Measurements from ENCODE around the gene CDK19. TPM values are rescaled to one million over a fixed set of nuclear protein-coding genes. Genes with fewer than 3 reads are reported as not detected.

The CDK19 gene
- total RNA-seq, 2 donors from 2014 or later, result 17.1 to 17.7 TPM

DNA sequence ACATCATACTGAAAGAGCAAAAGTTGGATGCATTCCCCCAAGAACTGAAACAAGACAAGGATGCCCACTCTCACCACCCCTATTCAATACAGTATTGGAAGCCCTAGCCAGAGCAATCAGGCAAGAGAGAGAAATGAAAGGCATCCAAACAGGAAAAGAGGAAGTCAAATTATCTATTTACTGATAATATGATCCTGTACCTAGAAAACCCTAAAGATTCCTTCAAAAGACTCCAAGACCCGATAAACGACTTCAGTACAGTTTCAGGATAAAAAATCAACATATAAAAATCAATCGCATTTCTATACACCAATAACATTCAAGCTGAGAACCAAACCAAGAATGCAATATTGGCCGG lies 14.5 kb downstream of the CDK19 start:
- Mint-ChIP-seq H3K4me3 (no peak overlapping the region), H3K27ac (peak overlapping the region; percentile 4), H3K36me3 (ENCODE audit: low read depth) (peaks cover 2% of the 10 kb centered on the region), H3K4me1 (peaks cover 18% of the 10 kb centered on the region), H3K27me3 (no peaks in the 10 kb centered on the region)
- no peak for ATAC-seq
- H3K9me3 ChIP-seq (ENCODE audit: control insufficient read depth, low read length, poor library complexity, severe bottlenecking), result no peaks in the 10 kb centered on the region
- DNase-seq, result no peak

DNA sequence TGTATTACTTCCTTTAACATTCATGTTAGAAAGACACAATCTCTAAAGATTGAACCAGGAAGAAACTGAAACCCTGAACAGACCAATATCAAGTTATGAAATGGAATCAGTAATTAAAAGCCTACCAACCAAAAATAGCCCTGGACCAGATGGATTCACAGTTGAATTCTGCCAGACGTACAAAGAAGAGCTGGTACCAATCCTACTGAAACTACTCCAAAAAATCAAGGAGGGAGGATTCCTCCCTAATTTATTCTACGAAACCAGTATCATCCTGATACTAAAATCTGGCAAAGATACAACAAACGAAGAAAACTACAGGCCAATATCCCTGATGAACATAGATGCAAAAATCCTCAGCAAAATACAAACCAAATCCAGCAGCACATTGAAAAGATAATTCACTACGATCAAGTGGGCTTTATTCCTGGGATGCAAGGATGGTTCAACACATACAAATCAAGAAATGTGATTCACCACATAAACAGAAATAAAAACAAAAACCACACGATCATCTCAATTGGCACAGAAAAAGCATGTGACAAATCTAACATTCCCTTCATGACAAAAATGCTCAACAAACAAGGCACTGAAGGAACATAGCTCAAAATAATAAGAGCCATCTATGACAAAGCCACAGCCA lies 15.0 kb downstream of the CDK19 start:
- Mint-ChIP-seq H3K27ac (peak overlapping the region; percentile 4), H3K36me3 (ENCODE audit: low read depth) (peaks cover 2% of the 10 kb centered on the region), H3K4me1 (peaks cover 18% of the 10 kb centered on the region), H3K4me3 (no peak overlapping the region), H3K27me3 (no peaks in the 10 kb centered on the region)
- DNase-seq, result no peak
- no peak for ATAC-seq
- no peaks in the 10 kb centered on the region for H3K9me3 ChIP-seq (ENCODE audit: control insufficient read depth, low read length, poor library complexity, severe bottlenecking)

DNA sequence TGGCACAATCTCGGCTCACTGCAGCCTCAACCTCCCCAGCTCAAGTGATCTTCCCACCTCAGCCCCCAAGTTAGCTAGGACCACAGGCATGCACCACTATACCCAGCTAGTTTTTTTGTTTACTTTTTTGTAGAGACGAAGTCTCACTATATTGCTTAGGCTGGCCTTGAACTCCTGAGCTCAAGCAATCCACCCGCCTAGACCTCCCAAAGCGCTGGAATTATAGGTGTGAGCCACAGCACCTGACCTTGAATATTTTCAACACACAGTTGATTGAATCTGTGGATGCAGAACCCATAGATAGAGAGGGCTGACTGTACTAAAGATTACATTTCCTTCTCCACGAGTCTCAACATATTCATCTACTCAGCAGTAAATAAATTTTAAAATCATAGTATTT lies 15.6 kb downstream of the CDK19 start:
- peaks cover 15% of the 10 kb centered on the region for H3K4me1 Mint-ChIP-seq
- peaks cover 2% of the 10 kb centered on the region for H3K36me3 Mint-ChIP-seq (ENCODE audit: low read depth)
- H3K27ac Mint-ChIP-seq, result peak overlapping the region; percentile 4
- no peak for DNase-seq
- H3K9me3 ChIP-seq (ENCODE audit: control insufficient read depth, low read length, poor library complexity, severe bottlenecking), result no peaks in the 10 kb centered on the region
- ATAC-seq, result no peak
- no peak overlapping the region for H3K4me3 Mint-ChIP-seq
- no peaks in the 10 kb centered on the region for H3K27me3 Mint-ChIP-seq

DNA sequence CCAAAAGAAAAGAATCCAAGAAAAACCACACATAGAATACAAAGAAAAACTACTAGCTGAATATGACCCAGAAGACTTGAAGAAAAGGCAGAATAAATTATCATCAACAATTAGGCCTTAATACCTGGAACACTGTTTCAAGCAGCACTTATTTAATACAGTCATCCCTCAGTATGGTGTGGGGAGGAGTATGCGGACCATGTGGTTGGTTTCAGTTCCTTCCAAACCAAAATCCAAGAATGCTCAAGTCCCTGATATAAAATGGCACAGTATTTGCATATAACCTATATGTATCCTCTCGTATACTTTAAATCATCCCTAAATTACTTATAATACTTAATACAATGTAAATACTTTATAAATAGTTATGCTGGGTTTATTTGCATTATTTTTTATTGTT lies 16.1 kb downstream of the CDK19 start:
- DNase-seq (no peak), ATAC-seq (no peak)
- H3K9me3 ChIP-seq (ENCODE audit: control insufficient read depth, low read length, poor library complexity, severe bottlenecking), result no peaks in the 10 kb centered on the region
- Mint-ChIP-seq H3K36me3 (ENCODE audit: low read depth) (peaks cover 2% of the 10 kb centered on the region), H3K4me1 (peaks cover 15% of the 10 kb centered on the region), H3K27ac (no peak overlapping the region), H3K4me3 (no peak overlapping the region), H3K27me3 (no peaks in the 10 kb centered on the region)

DNA sequence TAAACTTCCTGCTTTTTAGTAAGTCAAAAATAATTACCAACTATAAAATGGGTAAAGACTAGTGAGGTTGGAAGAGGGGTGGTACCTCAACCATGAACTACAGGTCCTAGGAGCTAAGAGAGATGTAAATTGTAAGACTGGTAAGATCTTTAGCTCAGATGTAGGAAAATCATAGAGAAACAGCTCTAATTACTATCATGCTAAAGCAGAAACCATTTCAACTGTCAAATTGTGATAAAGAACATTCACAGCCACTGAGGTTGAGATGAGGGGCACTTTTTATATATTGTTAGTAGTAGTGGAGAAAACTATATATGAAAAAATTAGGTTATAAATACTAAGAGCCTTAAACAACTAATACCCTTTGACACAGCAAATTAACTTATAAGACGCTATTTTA lies 20.0 kb downstream of the CDK19 start:
- no peak overlapping the region for H3K27ac Mint-ChIP-seq
- H3K4me3 Mint-ChIP-seq, result no peak overlapping the region
- H3K4me1 Mint-ChIP-seq, result peaks cover 14% of the 10 kb centered on the region
- DNase-seq (no peak), ATAC-seq (no peak)
- no peaks in the 10 kb centered on the region for H3K27me3 Mint-ChIP-seq
- H3K9me3 ChIP-seq (ENCODE audit: control insufficient read depth, low read length, poor library complexity, severe bottlenecking), result no peaks in the 10 kb centered on the region
- no peaks in the 10 kb centered on the region for H3K36me3 Mint-ChIP-seq (ENCODE audit: low read depth)

DNA sequence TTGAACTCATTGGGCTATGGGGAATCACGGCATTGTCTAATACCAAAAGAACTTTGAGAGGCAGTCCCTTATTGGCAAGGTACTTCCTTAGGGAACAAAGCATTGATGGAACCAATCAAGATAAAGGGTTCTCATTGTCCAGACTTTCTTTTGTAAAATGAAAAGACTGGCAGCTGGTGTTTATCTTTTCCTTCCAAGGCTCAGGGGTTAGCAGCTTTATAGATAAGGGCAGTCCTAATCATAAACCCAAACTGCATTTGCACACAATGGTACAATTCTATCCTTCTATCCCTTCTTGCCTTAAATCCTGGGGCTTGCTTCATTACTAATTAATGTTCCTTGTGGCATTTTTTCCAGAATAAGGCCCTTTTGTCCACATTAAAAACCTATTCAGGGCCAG lies 28.6 kb downstream of the CDK19 start:
- DNase-seq (no peak), ATAC-seq (no peak)
- Mint-ChIP-seq H3K4me1 (peaks cover 23% of the 10 kb centered on the region), H3K4me3 (no peak overlapping the region), H3K36me3 (ENCODE audit: low read depth) (peaks cover 2% of the 10 kb centered on the region), H3K27ac (no peak overlapping the region), H3K27me3 (no peaks in the 10 kb centered on the region)
- H3K9me3 ChIP-seq (ENCODE audit: control insufficient read depth, low read length, poor library complexity, severe bottlenecking), result no peaks in the 10 kb centered on the region

DNA sequence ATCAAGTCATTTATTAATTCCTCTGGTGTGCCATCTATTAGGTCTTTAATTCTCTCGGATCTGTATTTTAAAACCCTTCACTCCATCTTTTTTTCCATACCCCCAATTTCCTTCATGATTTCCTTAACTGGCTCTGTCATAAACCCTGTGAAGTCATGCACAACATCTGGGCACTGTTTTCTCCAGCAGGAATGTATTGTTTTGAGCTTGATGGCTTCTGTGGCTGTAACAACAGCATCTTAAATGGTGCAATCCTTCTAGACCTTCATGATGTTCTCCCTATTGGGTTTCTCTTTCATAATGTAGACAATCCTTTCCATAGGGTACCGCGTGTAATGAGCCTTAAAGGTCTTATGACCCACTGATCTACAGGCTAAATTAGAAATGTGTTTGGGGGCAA lies 29.0 kb downstream of the CDK19 start:
- H3K27me3 Mint-ChIP-seq, result no peaks in the 10 kb centered on the region
- no peak overlapping the region for H3K4me3 Mint-ChIP-seq
- no peak overlapping the region for H3K27ac Mint-ChIP-seq
- no peaks in the 10 kb centered on the region for H3K9me3 ChIP-seq (ENCODE audit: control insufficient read depth, low read length, poor library complexity, severe bottlenecking)
- H3K4me1 Mint-ChIP-seq, result peaks cover 25% of the 10 kb centered on the region
- ATAC-seq, result no peak
- no peak for DNase-seq
- H3K36me3 Mint-ChIP-seq (ENCODE audit: low read depth), result peaks cover 2% of the 10 kb centered on the region

DNA sequence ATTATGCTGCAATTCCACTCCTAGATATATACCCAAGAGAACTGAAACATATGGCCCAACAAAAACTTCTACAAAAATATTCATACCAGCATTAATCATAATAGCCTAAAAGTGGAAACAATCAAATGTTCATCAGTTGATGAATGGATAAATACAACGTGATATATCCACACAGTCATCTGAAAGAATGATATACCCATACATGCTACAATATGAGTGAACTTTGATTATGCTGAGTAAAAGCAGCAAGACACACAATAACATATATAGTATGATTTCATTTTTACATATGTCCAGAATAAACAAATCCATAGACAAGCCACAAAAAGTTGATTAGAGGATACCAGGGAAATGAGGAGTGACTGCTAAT lies 30.7 kb downstream of the CDK19 start:
- no peaks in the 10 kb centered on the region for H3K27me3 Mint-ChIP-seq
- no peak overlapping the region for H3K27ac Mint-ChIP-seq
- H3K4me1 Mint-ChIP-seq, result peaks cover 27% of the 10 kb centered on the region
- H3K9me3 ChIP-seq (ENCODE audit: control insufficient read depth, low read length, poor library complexity, severe bottlenecking), result no peaks in the 10 kb centered on the region
- H3K4me3 Mint-ChIP-seq, result no peak overlapping the region
- ATAC-seq, result no peak
- peaks cover 2% of the 10 kb centered on the region for H3K36me3 Mint-ChIP-seq (ENCODE audit: low read depth)
- DNase-seq, result no peak

DNA sequence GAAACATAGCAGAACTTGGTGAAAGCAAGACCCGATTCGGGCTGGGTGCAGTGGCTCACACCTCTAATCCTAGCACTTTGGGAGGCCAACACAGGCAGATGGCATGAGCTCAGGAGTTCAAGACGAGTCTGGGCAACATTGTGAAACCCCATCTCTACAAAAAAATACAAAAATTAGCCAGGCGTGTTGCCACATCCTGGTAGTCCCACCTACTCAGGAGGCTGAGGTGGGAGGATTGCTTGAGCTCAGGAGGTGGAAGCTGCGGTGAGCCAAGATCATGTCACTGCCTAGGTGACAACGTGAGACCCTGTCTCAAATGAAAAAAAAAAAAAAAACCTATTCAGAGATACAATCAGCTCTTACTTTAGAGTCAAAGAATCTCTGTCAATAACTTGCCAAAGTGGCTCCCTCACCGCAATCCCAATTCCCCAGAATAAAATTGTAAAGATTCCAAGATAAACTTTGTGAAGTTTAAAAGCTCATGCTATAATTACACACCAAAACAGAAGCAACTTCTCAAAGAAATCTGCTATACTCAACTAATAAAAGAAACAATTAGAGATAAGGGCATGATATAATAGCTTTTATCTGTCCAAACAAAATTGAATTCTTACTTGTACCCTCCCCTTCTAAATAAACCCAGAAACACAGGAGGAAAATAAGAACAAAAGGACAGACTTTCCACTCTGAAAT lies 33.6 kb downstream of the CDK19 start:
- Mint-ChIP-seq H3K4me1 (peaks cover 33% of the 10 kb centered on the region), H3K27me3 (no peaks in the 10 kb centered on the region), H3K36me3 (ENCODE audit: low read depth) (peaks cover 2% of the 10 kb centered on the region), H3K4me3 (no peak overlapping the region), H3K27ac (no peak overlapping the region)
- no peak for ATAC-seq
- no peaks in the 10 kb centered on the region for H3K9me3 ChIP-seq (ENCODE audit: control insufficient read depth, low read length, poor library complexity, severe bottlenecking)
- DNase-seq, result no peak

DNA sequence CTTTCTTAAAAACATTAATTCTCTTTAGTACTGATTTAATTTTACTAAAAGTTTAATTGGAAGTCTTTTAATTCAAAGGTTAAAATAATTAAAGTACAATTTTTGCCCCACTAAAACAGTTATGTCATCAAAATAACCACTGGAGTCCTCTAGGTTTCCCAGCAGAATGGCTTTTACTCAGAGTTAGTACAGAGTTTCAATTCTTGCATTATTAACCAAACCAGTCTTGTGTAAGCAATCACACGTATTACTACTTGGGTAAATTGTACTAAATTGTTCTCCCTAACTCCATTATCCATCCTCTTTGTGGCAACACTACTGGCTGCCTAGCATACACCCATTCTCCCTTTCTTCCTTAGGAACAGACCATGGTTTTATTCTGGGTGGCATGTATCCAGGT lies 36.9 kb downstream of the CDK19 start:
- ATAC-seq (no peak), DNase-seq (no peak)
- H3K27me3 Mint-ChIP-seq, result no peaks in the 10 kb centered on the region
- H3K4me3 Mint-ChIP-seq, result no peak overlapping the region
- H3K27ac Mint-ChIP-seq, result no peak overlapping the region
- H3K36me3 Mint-ChIP-seq (ENCODE audit: low read depth), result no peaks in the 10 kb centered on the region
- no peaks in the 10 kb centered on the region for H3K9me3 ChIP-seq (ENCODE audit: control insufficient read depth, low read length, poor library complexity, severe bottlenecking)
- peaks cover 23% of the 10 kb centered on the region for H3K4me1 Mint-ChIP-seq

DNA sequence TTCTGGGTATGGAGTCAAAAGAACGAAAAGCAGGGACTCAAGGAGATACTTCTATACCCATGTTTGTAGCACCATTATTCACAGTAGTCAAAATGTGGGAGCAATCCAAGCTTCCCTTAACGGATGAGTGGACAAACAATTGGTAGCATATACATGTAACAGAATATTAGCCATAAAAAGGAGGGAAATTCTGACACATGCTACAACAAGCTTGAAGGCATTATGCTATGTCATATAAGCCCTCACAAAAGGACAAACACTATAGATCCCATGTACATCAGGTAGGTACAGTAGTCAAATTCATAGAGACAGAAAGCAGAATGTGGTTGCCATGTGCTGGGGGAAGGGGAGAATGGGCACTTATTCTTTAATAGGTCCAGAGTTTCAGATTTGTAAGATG lies 37.6 kb downstream of the CDK19 start:
- H3K27ac Mint-ChIP-seq, result no peak overlapping the region
- ATAC-seq (no peak), DNase-seq (no peak)
- no peaks in the 10 kb centered on the region for H3K9me3 ChIP-seq (ENCODE audit: control insufficient read depth, low read length, poor library complexity, severe bottlenecking)
- peaks cover 19% of the 10 kb centered on the region for H3K4me1 Mint-ChIP-seq
- no peaks in the 10 kb centered on the region for H3K27me3 Mint-ChIP-seq
- no peaks in the 10 kb centered on the region for H3K36me3 Mint-ChIP-seq (ENCODE audit: low read depth)
- no peak overlapping the region for H3K4me3 Mint-ChIP-seq

DNA sequence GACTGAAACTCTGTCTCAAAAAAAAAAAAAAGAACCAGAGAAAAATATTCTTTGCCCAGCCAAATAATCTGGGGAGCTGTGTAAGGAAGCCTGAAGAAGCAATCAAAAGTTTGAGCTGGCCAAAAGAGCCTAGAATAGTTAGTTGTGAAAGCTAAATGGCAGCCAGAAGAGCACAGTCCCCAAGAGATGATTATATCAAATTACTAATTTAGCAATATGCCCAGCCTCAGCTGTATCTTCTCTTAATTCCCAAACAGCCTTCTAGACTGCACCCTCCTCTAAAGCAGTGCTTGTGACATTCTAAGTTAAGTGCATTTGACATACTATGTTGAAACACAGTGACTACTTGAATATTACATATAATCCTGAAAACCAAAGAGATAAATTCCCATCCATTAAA lies 38.9 kb downstream of the CDK19 start:
- DNase-seq, result no peak
- ATAC-seq, result no peak
- no peaks in the 10 kb centered on the region for H3K27me3 Mint-ChIP-seq
- peaks cover 7% of the 10 kb centered on the region for H3K36me3 Mint-ChIP-seq (ENCODE audit: low read depth)
- peaks cover 12% of the 10 kb centered on the region for H3K4me1 Mint-ChIP-seq
- peak overlapping the region; percentile 32 for H3K27ac Mint-ChIP-seq
- H3K9me3 ChIP-seq (ENCODE audit: control insufficient read depth, low read length, poor library complexity, severe bottlenecking), result no peaks in the 10 kb centered on the region
- H3K4me3 Mint-ChIP-seq, result no peak overlapping the region

DNA sequence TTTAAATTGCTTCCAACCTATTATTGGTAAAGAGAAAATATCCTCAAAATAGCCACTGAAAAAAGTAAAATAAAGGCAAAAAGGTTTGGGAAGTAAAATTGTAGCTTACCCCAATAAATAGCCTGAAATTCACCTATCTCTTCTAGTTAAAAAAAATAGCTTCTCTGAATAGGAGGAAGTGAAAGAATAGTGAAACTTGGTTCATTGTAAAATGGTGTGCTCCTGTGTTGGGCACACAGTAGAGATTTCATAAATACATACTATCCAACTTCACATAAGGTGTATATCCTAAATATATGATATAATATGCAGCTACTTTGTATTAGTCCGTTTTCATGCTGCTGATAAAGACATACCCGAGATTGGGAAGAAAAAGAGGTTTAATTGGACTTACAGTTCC lies 45.3 kb downstream of the CDK19 start:
- ATAC-seq, result no peak
- Mint-ChIP-seq H3K27ac (no peak overlapping the region), H3K4me3 (no peak overlapping the region), H3K4me1 (no peaks in the 10 kb centered on the region), H3K27me3 (no peaks in the 10 kb centered on the region), H3K36me3 (ENCODE audit: low read depth) (peaks cover 7% of the 10 kb centered on the region)
- DNase-seq, result no peak
- H3K9me3 ChIP-seq (ENCODE audit: control insufficient read depth, low read length, poor library complexity, severe bottlenecking), result no peaks in the 10 kb centered on the region

DNA sequence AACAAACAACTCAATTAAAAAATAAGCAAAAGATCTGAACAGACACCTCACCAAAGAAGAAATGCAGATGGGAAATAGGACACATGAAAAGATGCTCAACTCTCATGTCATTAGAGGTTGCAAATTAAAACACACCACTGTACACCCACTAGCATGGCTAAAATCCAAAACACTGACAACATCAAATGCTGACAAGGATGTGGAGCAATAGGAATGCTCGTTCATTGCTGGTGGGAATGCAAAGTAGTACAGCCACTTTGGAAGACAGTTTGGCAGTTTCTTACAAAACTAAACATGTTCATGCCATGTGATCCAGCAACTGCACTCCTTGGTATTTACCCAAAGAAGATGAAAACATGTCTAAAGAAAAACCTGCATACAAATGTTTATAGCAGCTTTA lies 47.2 kb downstream of the CDK19 start:
- no peaks in the 10 kb centered on the region for H3K4me1 Mint-ChIP-seq
- H3K27me3 Mint-ChIP-seq, result no peaks in the 10 kb centered on the region
- DNase-seq, result no peak
- peaks cover 11% of the 10 kb centered on the region for H3K36me3 Mint-ChIP-seq (ENCODE audit: low read depth)
- no peak overlapping the region for H3K4me3 Mint-ChIP-seq
- H3K27ac Mint-ChIP-seq, result no peak overlapping the region
- H3K9me3 ChIP-seq (ENCODE audit: control insufficient read depth, low read length, poor library complexity, severe bottlenecking), result no peaks in the 10 kb centered on the region
- ATAC-seq, result no peak

All from T-helper 17 cell (primary cell).